Measurements from ENCODE around the gene SDR42E2.

SDR42E2 gene

DNA sequence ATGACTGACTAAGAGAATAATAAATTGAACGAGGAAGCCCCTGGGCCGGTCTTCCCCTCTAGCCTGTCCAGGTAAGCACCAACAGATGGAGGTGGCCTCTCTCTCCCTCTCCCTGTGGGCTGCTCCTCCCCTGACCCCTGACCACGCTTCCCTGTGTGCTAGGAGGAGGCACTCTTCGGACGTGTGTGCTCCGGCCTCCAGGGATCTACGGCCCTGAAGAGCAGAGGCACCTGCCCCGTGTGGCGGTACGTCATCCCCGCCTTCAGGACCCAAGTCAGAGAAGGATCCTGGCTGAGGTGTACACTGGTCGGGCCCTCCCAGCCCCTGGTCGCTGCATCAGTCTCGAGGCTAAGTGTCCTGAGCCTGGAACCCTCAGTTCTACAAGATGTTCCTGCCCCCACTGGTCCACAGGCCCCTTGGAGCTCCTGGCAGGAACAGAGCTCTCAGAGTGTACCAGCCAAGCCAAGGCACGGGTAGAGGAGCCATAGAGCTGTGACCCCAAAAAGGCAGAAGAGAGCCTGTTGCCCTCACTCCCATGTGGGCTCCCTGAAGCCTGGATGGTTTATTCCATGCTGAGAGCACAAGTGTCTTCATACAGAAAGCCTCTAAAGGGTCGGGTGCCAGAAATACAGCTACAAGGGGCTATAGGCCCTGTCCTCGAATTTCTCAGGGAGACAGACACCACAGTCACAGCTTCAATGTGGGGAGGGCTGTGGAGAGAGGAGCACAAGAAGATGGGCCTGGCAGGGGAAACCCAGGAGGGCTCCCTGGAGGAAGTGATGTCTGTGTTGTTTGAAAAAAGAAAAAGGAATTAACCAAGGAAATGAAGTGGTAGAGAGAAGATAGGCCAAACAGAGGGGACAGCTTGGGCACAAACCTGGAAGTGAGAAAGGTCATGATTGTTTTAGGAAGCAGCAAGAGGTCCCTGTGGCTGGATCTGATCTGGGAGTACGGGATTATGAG is 15.9 kb downstream of the SDR42E2 start:
- H3K4me3 ChIP-seq (ENCODE audit: low read length) = no peak overlapping the region
- no peaks in the 10 kb centered on the region for H3K4me1 ChIP-seq (ENCODE audit: control insufficient read depth, low read length)
- no peak overlapping the region for H3K27ac ChIP-seq (ENCODE audit: low read depth, low read length)
- no peaks in the 10 kb centered on the region for H3F3A ChIP-seq (ENCODE audit: control insufficient read depth, insufficient read depth)
- no peaks in the 10 kb centered on the region for H3K9me2 ChIP-seq (replicated peaks; ENCODE audit: control insufficient read depth, low read length)
- TF ChIP-seq, protein P1, sequence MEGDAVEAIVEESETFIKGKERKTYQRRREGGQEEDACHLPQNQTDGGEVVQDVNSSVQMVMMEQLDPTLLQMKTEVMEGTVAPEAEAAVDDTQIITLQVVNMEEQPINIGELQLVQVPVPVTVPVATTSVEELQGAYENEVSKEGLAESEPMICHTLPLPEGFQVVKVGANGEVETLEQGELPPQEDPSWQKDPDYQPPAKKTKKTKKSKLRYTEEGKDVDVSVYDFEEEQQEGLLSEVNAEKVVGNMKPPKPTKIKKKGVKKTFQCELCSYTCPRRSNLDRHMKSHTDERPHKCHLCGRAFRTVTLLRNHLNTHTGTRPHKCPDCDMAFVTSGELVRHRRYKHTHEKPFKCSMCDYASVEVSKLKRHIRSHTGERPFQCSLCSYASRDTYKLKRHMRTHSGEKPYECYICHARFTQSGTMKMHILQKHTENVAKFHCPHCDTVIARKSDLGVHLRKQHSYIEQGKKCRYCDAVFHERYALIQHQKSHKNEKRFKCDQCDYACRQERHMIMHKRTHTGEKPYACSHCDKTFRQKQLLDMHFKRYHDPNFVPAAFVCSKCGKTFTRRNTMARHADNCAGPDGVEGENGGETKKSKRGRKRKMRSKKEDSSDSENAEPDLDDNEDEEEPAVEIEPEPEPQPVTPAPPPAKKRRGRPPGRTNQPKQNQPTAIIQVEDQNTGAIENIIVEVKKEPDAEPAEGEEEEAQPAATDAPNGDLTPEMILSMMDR (IDR thresholded peaks at IDR 0.05; ENCODE audit: low read depth, low read length, poor library complexity, severe bottlenecking) = no peak
- TF ChIP-seq EZH2phosphoT487 (IDR thresholded peaks at IDR 0.05; ENCODE audit: borderline replicate concordance, low read length) = no peak
- no peaks in the 10 kb centered on the region for H3K9me3 ChIP-seq (ENCODE audit: control insufficient read depth, insufficient read depth, low read length)
- H3K4me2 ChIP-seq (ENCODE audit: low read length) = no peak overlapping the region
- H3K36me3 ChIP-seq (ENCODE audit: control insufficient read depth, low read length) = no peaks in the 10 kb centered on the region
- H4K20me1 ChIP-seq (ENCODE audit: control insufficient read depth, insufficient read depth, low read depth, low read length) = no peaks in the 10 kb centered on the region
- no peaks in the 10 kb centered on the region for H3K79me2 ChIP-seq (ENCODE audit: control insufficient read depth, low read length)
- H3K27me3 ChIP-seq (ENCODE audit: control insufficient read depth, low read length) = peaks cover 6% of the 10 kb centered on the region; the same call in 1 of the 2 replicates

DNA sequence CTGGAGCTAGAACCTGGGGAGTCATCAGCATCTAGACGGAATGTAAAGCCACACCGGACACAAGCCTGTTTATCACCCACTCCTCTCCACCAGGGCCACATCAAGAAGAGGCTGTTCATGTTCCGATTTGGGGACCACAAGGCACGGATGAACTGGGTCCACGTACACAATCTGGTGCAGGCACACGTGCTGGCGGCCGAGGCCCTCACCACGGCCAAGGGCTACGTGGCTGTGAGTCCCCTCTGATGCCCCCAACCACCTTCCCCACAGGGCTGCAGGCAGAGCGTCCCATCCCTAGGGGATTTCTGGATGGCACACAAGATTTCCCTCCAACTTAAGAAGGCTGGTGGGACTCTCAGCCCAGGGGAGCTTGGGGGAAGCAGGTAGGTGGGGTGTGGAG is 19.1 kb downstream of the SDR42E2 start:
- Histone ChIP-seq H4K20me1 (ENCODE audit: control insufficient read depth, insufficient read depth, low read depth, low read length) (no peaks in the 10 kb centered on the region), H3K4me2 (ENCODE audit: low read length) (no peak overlapping the region), H3K4me3 (ENCODE audit: low read length) (no peak overlapping the region), H3K27ac (ENCODE audit: low read depth, low read length) (no peak overlapping the region), H3F3A (ENCODE audit: control insufficient read depth, insufficient read depth) (no peaks in the 10 kb centered on the region), H3K27me3 (ENCODE audit: control insufficient read depth, low read length) (peaks cover 6% of the 10 kb centered on the region; the same call in 1 of the 2 replicates), H3K79me2 (ENCODE audit: control insufficient read depth, low read length) (no peaks in the 10 kb centered on the region), H3K9me2 (replicated peaks; ENCODE audit: control insufficient read depth, low read length) (no peaks in the 10 kb centered on the region), H3K4me1 (ENCODE audit: control insufficient read depth, low read length) (no peaks in the 10 kb centered on the region), H3K36me3 (ENCODE audit: control insufficient read depth, low read length) (no peaks in the 10 kb centered on the region), H3K9me3 (ENCODE audit: control insufficient read depth, insufficient read depth, low read length) (no peaks in the 10 kb centered on the region)
- TF ChIP-seq, protein P1 (IDR thresholded peaks at IDR 0.05; ENCODE audit: low read depth, low read length, poor library complexity, severe bottlenecking) = no peak
- no peak for TF ChIP-seq EZH2phosphoT487 (IDR thresholded peaks at IDR 0.05; ENCODE audit: borderline replicate concordance, low read length)

DNA sequence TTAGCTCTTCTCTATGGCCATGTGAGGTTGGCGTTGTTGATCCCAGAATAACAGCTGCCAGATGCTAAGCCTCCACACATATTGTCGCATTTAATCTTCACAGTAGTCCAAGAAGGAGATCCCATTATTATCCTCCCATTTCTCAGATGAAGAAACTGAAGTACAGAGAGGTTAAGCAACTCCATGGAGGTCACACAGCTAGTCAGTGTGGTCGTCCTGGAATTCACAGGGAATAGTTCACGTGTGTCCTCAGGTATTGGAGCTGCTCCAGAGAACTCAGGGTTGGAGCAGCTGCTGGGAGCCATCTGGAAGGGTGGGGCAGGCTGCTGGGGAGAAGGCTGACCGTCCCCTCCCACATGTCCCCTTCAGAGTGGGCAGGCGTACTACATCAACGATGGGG is 19.5 kb downstream of the SDR42E2 start:
- Histone ChIP-seq H3K9me3 (ENCODE audit: control insufficient read depth, insufficient read depth, low read length) (no peaks in the 10 kb centered on the region), H3K36me3 (ENCODE audit: control insufficient read depth, low read length) (no peaks in the 10 kb centered on the region), H3K4me2 (ENCODE audit: low read length) (no peak overlapping the region), H3F3A (ENCODE audit: control insufficient read depth, insufficient read depth) (no peaks in the 10 kb centered on the region), H3K4me1 (ENCODE audit: control insufficient read depth, low read length) (no peaks in the 10 kb centered on the region), H3K4me3 (ENCODE audit: low read length) (no peak overlapping the region), H4K20me1 (ENCODE audit: control insufficient read depth, insufficient read depth, low read depth, low read length) (no peaks in the 10 kb centered on the region), H3K27me3 (ENCODE audit: control insufficient read depth, low read length) (peaks cover 6% of the 10 kb centered on the region; the same call in 1 of the 2 replicates), H3K27ac (ENCODE audit: low read depth, low read length) (no peak overlapping the region), H3K79me2 (ENCODE audit: control insufficient read depth, low read length) (no peaks in the 10 kb centered on the region), H3K9me2 (replicated peaks; ENCODE audit: control insufficient read depth, low read length) (no peaks in the 10 kb centered on the region)
- TF ChIP-seq EZH2phosphoT487 (IDR thresholded peaks at IDR 0.05; ENCODE audit: borderline replicate concordance, low read length) = no peak
- TF ChIP-seq, protein P1 (IDR thresholded peaks at IDR 0.05; ENCODE audit: low read depth, low read length, poor library complexity, severe bottlenecking) = no peak

All from DOHH2 (cell line).